Naive thymus-derived CD4-positive, alpha-beta T cell (primary cell): ENCODE results near the gene ANKRD55. TPM values are rescaled to one million over a fixed set of nuclear protein-coding genes. Genes with fewer than 3 reads are reported as not detected.
"Not testable (repeated sequence)": the region's sequence is repeated elsewhere in the genome, so short reads cannot be mapped to it uniquely, and the experiment has no call there.

Experiments used
- ATAC-seq: fragments of 150-1000 bp; cut with Tn5 transposase; 2 replicates; pipeline ENCODE4 v1.10.0; 2021; ENCODE audit warnings: mild to moderate bottlenecking, moderate library complexity
- CTCF ChIA-PET: fragments of 350-600 bp; sonication (Branson Sonifier 250); formaldehyde crosslinking; loops from one replicate; lab custom pipeline; 2021; ENCODE audit warnings: antibody characterized with exemption; lab: Charles Lee
- POLR2A ChIA-PET: fragments of 350-600 bp; sonication (Branson Sonifier 250); formaldehyde crosslinking; loops from one replicate; lab custom pipeline; 2021; ENCODE audit warnings: antibody characterized with exemption, inconsistent platforms; lab: Charles Lee
- DNase-seq, 9 donors: peaks; one replicate each; pipeline versions ENCODE4 v3.0.0 to v3.0.0-alpha.2; 2020 to 2022; ENCODE audit warnings: mixed read lengths in 1 of 9
- H3K27ac ChIP-seq: one replicate; pipeline ENCODE4 v1.7.0; 2013; ENCODE audit warnings: mild to moderate bottlenecking, low read depth, low read length, moderate library complexity
- H3K27me3 ChIP-seq, 2 donors: one replicate each; pipeline ENCODE4 v1.7.0; 2013; ENCODE audit warnings: low read length in 2 of 2, mild to moderate bottlenecking in 2 of 2, moderate library complexity in 2 of 2; ENCODE audit not compliant: control insufficient read depth in 2 of 2, insufficient read depth in 2 of 2
- H3K36me3 ChIP-seq, 3 experiments: 1 replicate in 2 of 3; 2 replicates in 1 of 3; pipeline ENCODE4 v1.7.0; 2013; ENCODE audit warnings: low read length in 3 of 3, mild to moderate bottlenecking in 3 of 3, moderate library complexity in 1 of 3; ENCODE audit not compliant: insufficient read depth in 3 of 3, control insufficient read depth in 2 of 3
- H3K4me1 ChIP-seq, 2 donors: one replicate each; pipeline ENCODE4 v1.7.0; 2013; ENCODE audit warnings: low read length in 2 of 2, mild to moderate bottlenecking in 2 of 2, moderate library complexity in 1 of 2; ENCODE audit not compliant: control insufficient read depth in 2 of 2, insufficient read depth in 2 of 2
- H3K4me3 ChIP-seq: 2 replicates; pipeline ENCODE4 v1.7.0; 2013; ENCODE audit warnings: mild to moderate bottlenecking, low read length
- H3K9me3 ChIP-seq, 3 experiments: 1 replicate in 2 of 3; 2 replicates in 1 of 3; pipeline ENCODE4 v1.7.0; 2013; ENCODE audit warnings: low read length in 3 of 3; ENCODE audit not compliant: control insufficient read depth in 2 of 3
- H3K27ac Mint-ChIP-seq, 9 donors: one replicate each; pipeline ENCODE4 v1.8.0; 2020 to 2022; ENCODE audit warnings: mixed read lengths in 9 of 9, mild to moderate bottlenecking in 8 of 9, moderate library complexity in 5 of 9, inconsistent platforms in 2 of 9
- H3K27me3 Mint-ChIP-seq, 5 donors: one replicate each; pipeline ENCODE4 v1.8.0; 2021 to 2022; ENCODE audit warnings: mixed read lengths in 5 of 5, mild to moderate bottlenecking in 1 of 5
- H3K36me3 Mint-ChIP-seq, 5 donors: one replicate each; pipeline ENCODE4 v1.8.0; 2020 to 2022; ENCODE audit warnings: mixed read lengths in 5 of 5, mild to moderate bottlenecking in 3 of 5, inconsistent platforms in 1 of 5
- H3K4me1 Mint-ChIP-seq, 7 donors: one replicate each; pipeline ENCODE4 v1.8.0; 2020 to 2022; ENCODE audit warnings: mixed read lengths in 7 of 7, mild to moderate bottlenecking in 3 of 7, inconsistent platforms in 1 of 7
- H3K4me3 Mint-ChIP-seq, 10 donors: one replicate each; pipeline ENCODE4 v1.8.0; 2020 to 2022; ENCODE audit warnings: mild to moderate bottlenecking in 10 of 10, mixed read lengths in 10 of 10, moderate library complexity in 6 of 10, inconsistent platforms in 2 of 10
- H3K9me3 Mint-ChIP-seq, 11 donors: one replicate each; pipeline ENCODE4 v1.8.0; 2020 to 2022; ENCODE audit warnings: mixed read lengths in 11 of 11, mild to moderate bottlenecking in 4 of 11, inconsistent platforms in 1 of 11, moderate library complexity in 1 of 11
- intact Hi-C, 2 donors: fragments of 100-400 bp; cut with micrococcal nuclease; formaldehyde crosslinking; loops; one replicate each; pipeline ENCODE4 v1.15.1; 2023
- polyA plus RNA-seq, 2 donors: library from polyadenylated mRNA; unstranded; fragments of 300-500 nt; fragmentation: Illumina TruSeq; gene quantifications; one replicate each; pipeline ENCODE4 v1.2.3, GENCODE V29; 2021
- total RNA-seq, 6 experiments: library from RNA in 5 of 6; stranded (reverse) in 5 of 6; gene quantifications; 1 replicate in 5 of 6; 2 replicates in 1 of 6; pipeline ENCODE4 v1.2.3 and lab custom pipeline; 2021 to 2026

The ANKRD55 gene
- total and polyA plus RNA-seq, 7 experiments from 2014 or later: 7.1 to 89.7 (median 24.4) TPM

DNA sequence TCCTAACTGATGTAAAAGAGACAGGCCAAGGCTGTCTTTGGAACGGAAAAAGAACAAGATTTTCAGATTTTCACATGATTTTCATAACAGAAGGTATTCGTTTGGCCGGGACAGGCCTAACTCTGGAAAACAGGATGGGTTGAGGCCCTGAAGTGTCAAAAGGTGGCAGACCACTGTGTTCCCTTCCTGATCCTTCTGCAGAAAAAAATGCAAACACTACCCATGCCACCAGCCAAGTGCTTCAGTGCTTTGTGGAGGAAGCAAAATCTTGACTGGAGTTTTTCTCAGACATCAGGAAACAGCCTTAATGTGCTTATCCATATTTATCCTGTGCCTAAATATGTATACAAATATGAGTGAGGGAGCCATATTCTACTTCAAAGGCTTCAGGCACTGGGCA, 124.9 kb downstream of the ANKRD55 start:
- Mint-ChIP-seq H3K9me3 (no peaks in the 10 kb centered on the region), H3K27me3 (no peaks in the 10 kb centered on the region), H3K27ac (peak overlapping the region; percentile 82 to 100 (median 90)), H3K36me3 (peaks cover 8 to 50% (median 29%) of the 10 kb centered on the region in 5 donors), H3K4me3 (peak overlapping the region in 9 of 10 donors; percentile 8 to 77 (median 69)), H3K4me1 (peaks cover 27 to 88% (median 68%) of the 10 kb centered on the region in 7 donors)
- no peak for ATAC-seq
- no peaks in the 10 kb centered on the region for H3K27me3 ChIP-seq
- no peaks in the 10 kb centered on the region for H3K9me3 ChIP-seq
- peaks cover 0 to 46% of the 10 kb centered on the region in 2 donors for H3K4me1 ChIP-seq
- POLR2A ChIA-PET: interaction anchor here (0.6 to 11.1 kb wide), 11 partner anchors 16 to 115 kb away, joined by 3 to 80 read pairs (median 8); partner anchors contain the start of gene IL6ST
- peak overlapping the region; percentile 53 for H3K27ac ChIP-seq
- no peak overlapping the region for H3K4me3 ChIP-seq
- intact Hi-C loops: no loop called here
- DNase-seq: no peak
- CTCF ChIA-PET: interaction anchor here (1.1 kb wide), 1 partner anchor 93 kb away, joined by 4 read pairs; no protein-coding TSS in a partner anchor
- peaks cover 0 to 21% (median 0%) of the 10 kb centered on the region in 3 experiments for H3K36me3 ChIP-seq

DNA sequence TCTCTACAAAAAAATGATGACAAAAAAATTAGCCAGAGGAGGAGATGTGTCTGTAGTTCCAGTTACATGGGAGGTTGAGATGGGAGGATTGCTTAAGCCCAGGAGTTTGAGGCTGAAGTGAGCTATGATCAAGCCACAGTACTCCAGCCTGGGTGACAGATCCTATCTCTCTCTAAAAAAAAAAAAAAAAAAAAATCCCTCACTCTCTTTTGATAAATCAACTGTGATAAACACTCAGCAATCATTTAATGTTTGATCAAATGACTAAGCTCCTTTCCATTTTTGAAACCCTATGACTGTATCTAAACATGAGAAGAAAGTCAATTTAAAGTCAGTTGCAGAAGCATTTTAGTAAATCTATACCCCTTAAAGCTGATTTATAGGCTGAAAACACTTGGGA, 126.3 kb downstream of the ANKRD55 start:
- ATAC-seq (no peak), DNase-seq (no peak)
- CTCF ChIA-PET: interaction anchor here (0.6 to 2.8 kb wide), 9 partner anchors 18 to 125 kb away, joined by 3 to 18 read pairs (median 3); no protein-coding TSS in a partner anchor
- Mint-ChIP-seq H3K36me3 (peaks cover 8 to 39% (median 19%) of the 10 kb centered on the region in 5 donors), H3K27ac (peak overlapping the region in 8 of 9 donors; percentile 85 to 100 (median 90)), H3K4me3 (peak overlapping the region in 9 of 10 donors; percentile 16 to 77 (median 68)), H3K4me1 (peaks cover 35 to 95% (median 77%) of the 10 kb centered on the region in 7 donors), H3K9me3 (no peaks in the 10 kb centered on the region), H3K27me3 (no peaks in the 10 kb centered on the region)
- Histone ChIP-seq H3K4me3 (no peak overlapping the region), H3K36me3 (peaks cover 0 to 11% (median 0%) of the 10 kb centered on the region in 3 experiments), H3K27me3 (no peaks in the 10 kb centered on the region), H3K27ac (peak overlapping the region; percentile 53), H3K4me1 (peaks cover 0 to 53% of the 10 kb centered on the region in 2 donors), H3K9me3 (no peaks in the 10 kb centered on the region)
- POLR2A ChIA-PET: interaction anchor here (0.6 to 11.1 kb wide), 14 partner anchors 14 to 113 kb away, joined by 3 to 80 read pairs (median 8); partner anchors contain the start of gene IL6ST
- intact Hi-C loops: no loop called here

DNA sequence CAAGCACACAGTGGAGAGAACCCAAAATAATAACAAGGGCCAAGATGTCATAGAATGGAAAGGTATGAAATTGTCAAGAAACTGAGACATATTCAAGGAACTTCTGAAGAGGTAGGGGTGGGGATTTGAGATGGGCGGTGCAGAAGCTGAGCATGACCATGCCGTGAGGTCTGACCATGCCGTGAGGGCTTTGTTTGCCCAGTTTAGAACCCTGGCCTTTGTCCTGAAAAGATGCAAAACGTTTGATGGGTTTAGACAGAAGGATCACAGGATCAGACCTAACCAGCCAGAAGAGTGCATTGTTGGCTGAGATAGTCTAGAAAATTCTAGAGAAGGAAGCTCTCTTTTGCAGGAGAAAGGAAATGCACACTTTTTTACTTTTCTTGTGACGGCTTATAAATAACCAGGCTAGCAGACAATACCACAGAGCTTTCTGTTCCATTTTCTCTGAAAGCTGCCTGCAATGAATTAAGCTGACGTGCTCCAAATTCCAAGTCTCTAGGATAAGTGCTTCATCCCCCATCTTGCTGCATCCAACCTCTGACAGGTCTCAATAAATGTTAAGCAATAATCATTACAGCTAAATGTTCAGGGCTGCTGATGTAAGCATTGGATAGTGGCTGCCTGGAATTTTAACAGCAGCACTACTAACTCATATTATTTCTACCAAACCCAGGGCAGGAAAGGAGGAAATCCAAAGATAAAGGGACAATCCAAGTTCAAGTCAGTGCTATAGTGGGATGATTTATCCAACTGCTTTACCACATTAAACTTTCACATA, 127.4 kb downstream of the ANKRD55 start:
- H3K36me3 ChIP-seq: peaks cover 0 to 3% (median 0%) of the 10 kb centered on the region in 3 experiments
- H3K27ac Mint-ChIP-seq: peak overlapping the region; percentile 70 to 100 (median 90)
- no peak overlapping the region for H3K4me3 ChIP-seq
- ChIA-PET CTCF (interaction anchor here (0.6 to 2.8 kb wide), 10 partner anchors 19 to 128 kb away, joined by 3 to 18 read pairs (median 7); no protein-coding TSS in a partner anchor), POLR2A (interaction anchor here (0.6 to 11.1 kb wide), 22 partner anchors 8 to 1067 kb away, joined by 3 to 80 read pairs (median 6); partner anchors contain the start of gene IL6ST)
- H3K27me3 ChIP-seq: no peaks in the 10 kb centered on the region
- intact Hi-C loops: loop anchor here in 1 of 2 donors (1.0 kb wide), 1 partner anchor 12 kb away; no protein-coding TSS in a partner anchor
- peaks cover 0 to 60% of the 10 kb centered on the region in 2 donors for H3K4me1 ChIP-seq
- H3K4me3 Mint-ChIP-seq: peak overlapping the region; percentile 49 to 85 (median 70)
- ATAC-seq: no peak
- peaks cover 0 to 3% (median 0%) of the 10 kb centered on the region in 11 donors for H3K9me3 Mint-ChIP-seq
- no peaks in the 10 kb centered on the region for H3K9me3 ChIP-seq
- H3K27ac ChIP-seq: peak overlapping the region; percentile 56
- DNase-seq: peak in 2 of 9 donors; percentile 24 to 44
- H3K36me3 Mint-ChIP-seq: peaks cover 3 to 28% (median 8%) of the 10 kb centered on the region in 5 donors
- no peaks in the 10 kb centered on the region for H3K27me3 Mint-ChIP-seq
- peaks cover 33 to 95% (median 73%) of the 10 kb centered on the region in 7 donors for H3K4me1 Mint-ChIP-seq

DNA sequence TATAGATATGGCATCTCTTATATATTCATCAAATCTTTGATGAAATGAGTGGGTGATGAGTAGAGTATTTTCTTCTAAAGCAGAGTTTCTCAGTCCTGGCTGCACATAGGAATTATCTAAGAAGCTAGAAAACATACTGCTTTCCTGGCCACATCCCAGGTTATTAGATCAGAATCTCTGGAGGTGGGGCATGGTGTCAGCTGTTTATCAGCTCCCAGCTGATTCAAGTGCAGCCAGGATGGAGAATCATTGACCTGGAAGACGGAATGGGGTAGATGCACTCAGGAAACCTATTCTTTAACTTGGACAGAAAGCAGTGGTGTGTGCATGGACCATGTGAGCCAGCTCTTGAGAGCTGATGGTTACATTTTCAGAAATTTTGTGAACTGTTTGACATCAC, 130.2 kb downstream of the ANKRD55 start:
- peak overlapping the region in 8 of 9 donors; percentile 85 to 100 (median 90) for H3K27ac Mint-ChIP-seq
- peak overlapping the region; percentile 68 for H3K27ac ChIP-seq
- POLR2A ChIA-PET: interaction anchor here (0.7 to 11.1 kb wide), 23 partner anchors 8 to 174 kb away, joined by 3 to 80 read pairs (median 7); partner anchors contain the start of gene IL6ST

DNA sequence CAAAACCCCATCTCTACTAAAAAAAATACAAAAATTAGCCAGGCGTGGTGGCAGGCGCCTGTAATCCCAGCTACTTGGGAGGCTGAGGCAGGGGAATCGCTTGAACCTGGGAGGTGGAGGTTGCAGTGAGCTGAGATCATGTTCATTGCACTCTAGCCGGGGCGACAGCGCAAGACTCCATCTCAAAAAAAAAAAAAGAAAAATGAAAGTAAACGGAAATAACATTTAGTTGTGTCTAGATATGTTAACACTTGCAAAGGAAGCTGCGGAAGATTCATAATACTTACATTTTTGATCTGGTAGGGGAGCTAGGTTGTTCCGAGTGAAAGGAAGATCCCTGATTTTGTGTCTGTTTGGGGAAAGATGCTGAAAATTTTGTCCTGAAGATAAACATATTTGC, 130.9 kb downstream of the ANKRD55 start:
- not testable (repeated sequence) for H3K27me3 ChIP-seq, H3K36me3 ChIP-seq, H3K9me3 ChIP-seq, H3K9me3 Mint-ChIP-seq, H3K27me3 Mint-ChIP-seq
- ChIA-PET POLR2A (interaction anchor here (0.7 to 11.1 kb wide), 27 partner anchors 9 to 175 kb away, joined by 3 to 80 read pairs (median 6); partner anchors contain the start of gene IL6ST), CTCF (interaction anchor here (0.7 to 4.8 kb wide), 11 partner anchors 12 to 229 kb away, joined by 3 to 23 read pairs (median 5); no protein-coding TSS in a partner anchor)
- Mint-ChIP-seq H3K27ac (peak overlapping the region; percentile 64 to 100 (median 90)), H3K36me3 (peaks cover 0 to 29% (median 8%) of the 10 kb centered on the region in 5 donors), H3K4me1 (peaks cover 45 to 99% (median 89%) of the 10 kb centered on the region in 7 donors), H3K4me3 (peak overlapping the region; percentile 34 to 77 (median 74))
- Histone ChIP-seq H3K4me1 (peaks cover 0 to 81% of the 10 kb centered on the region in 2 donors), H3K4me3 (peak overlapping the region; percentile 18), H3K27ac (peak overlapping the region; percentile 68)
- intact Hi-C loops: loop anchor here in 1 of 2 donors (1.0 to 2.0 kb wide), 7 partner anchors 8 to 108 kb away; partner anchors contain the start of gene IL6ST
- DNase-seq: peak in 7 of 9 donors; percentile 46 to 77 (median 67)
- ATAC-seq: peak; percentile 69

More for the DNA sequence above, 130.2 kb downstream of the ANKRD55 start:
- peak overlapping the region in 8 of 10 donors; percentile 3 to 77 (median 68) for H3K4me3 Mint-ChIP-seq
- Histone ChIP-seq H3K4me3 (peak overlapping the region; percentile 18), H3K9me3 (no peaks in the 10 kb centered on the region), H3K4me1 (peaks cover 0 to 81% of the 10 kb centered on the region in 2 donors), H3K27me3 (no peaks in the 10 kb centered on the region), H3K36me3 (no peaks in the 10 kb centered on the region)
- H3K36me3 Mint-ChIP-seq: peaks cover 0 to 31% (median 4%) of the 10 kb centered on the region in 5 donors
- CTCF ChIA-PET: interaction anchor here (0.7 to 4.8 kb wide), 14 partner anchors 12 to 228 kb away, joined by 3 to 23 read pairs (median 4); no protein-coding TSS in a partner anchor
- no peaks in the 10 kb centered on the region for H3K27me3 Mint-ChIP-seq
- intact Hi-C loops: loop anchor here in 1 of 2 donors (1.0 to 2.0 kb wide), 7 partner anchors 9 to 109 kb away; partner anchors contain the start of gene IL6ST
- ATAC-seq (no peak), DNase-seq (no peak)
- peaks cover 0 to 3% (median 0%) of the 10 kb centered on the region in 11 donors for H3K9me3 Mint-ChIP-seq
- peaks cover 48 to 99% (median 90%) of the 10 kb centered on the region in 7 donors for H3K4me1 Mint-ChIP-seq
